Erythroblast (primary cell): Measurements from ENCODE around the gene PNKD.

Experiments
- GATA1 ChIP-seq: IDR thresholded peaks from 2 replicates; pipeline ENCODE4 v1.6.1; 2011; ENCODE audit warnings: low read depth, mild to moderate bottlenecking, control low read depth, low read length, moderate library complexity
- POLR2A ChIP-seq: IDR thresholded peaks from 2 replicates; pipeline ENCODE4 v1.6.1; 2011; ENCODE audit warnings: mild to moderate bottlenecking, low read length

DNA sequence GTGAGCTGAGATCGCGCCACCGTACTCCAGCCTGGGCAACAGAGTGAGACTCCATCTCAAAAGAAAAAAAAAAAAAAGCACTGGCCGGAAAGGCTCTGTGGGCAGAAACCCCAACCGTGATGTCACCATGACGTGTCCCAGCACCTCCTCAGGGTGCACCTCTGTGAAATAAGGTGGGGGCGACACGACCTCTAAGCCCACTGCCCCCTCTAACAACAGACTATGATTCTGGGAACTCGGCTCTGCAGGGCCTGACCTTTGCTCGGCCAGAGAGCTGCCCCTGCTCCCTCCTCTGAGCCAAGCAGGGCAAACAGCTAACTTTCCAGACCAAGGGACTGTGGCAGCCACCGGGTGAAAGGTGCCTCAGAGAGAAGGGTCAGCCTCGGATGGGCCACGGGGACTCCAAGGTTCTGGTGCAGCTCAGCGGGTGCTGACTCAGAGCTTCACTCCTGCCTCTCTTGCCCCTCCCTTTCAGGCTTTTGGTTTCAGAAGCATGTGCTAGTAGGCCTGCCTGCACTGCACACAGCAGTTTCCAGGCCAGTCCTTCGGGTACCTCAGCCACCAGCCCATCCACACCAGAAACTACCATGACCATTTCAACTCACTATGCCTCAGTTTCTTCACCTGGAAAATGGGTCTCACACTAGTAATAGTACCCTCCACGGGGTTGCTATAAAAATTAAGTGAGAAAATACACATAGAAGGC lies 13.9 kb downstream of the PNKD start:
- TF ChIP-seq POLR2A (peak; percentile 29), GATA1 (no peak)
